H54 (cell line): ENCODE data around the gene SIK2.
"Not testable (repeated sequence)": the region's sequence is repeated elsewhere in the genome, so short reads cannot be mapped to it uniquely, and the experiment has no call there.

Experiments used
- DNase-seq: peaks from one replicate; pipeline ENCODE4 v3.0.0; 2011; ENCODE audit warnings: low spot score, mixed read lengths; ENCODE audit not compliant: insufficient read length
- FAIRE-seq: peaks from 3 replicates; lab custom pipeline; 2011; peaks lifted over from hg19 to GRCh38; lab: Jason Lieb, UNC
- POLR2A ChIP-seq: IDR thresholded peaks from 2 replicates; pipeline ENCODE4 v1.6.1; 2011; ENCODE audit warnings: low read depth, mild to moderate bottlenecking, low read length

Gene SIK2

DNA sequence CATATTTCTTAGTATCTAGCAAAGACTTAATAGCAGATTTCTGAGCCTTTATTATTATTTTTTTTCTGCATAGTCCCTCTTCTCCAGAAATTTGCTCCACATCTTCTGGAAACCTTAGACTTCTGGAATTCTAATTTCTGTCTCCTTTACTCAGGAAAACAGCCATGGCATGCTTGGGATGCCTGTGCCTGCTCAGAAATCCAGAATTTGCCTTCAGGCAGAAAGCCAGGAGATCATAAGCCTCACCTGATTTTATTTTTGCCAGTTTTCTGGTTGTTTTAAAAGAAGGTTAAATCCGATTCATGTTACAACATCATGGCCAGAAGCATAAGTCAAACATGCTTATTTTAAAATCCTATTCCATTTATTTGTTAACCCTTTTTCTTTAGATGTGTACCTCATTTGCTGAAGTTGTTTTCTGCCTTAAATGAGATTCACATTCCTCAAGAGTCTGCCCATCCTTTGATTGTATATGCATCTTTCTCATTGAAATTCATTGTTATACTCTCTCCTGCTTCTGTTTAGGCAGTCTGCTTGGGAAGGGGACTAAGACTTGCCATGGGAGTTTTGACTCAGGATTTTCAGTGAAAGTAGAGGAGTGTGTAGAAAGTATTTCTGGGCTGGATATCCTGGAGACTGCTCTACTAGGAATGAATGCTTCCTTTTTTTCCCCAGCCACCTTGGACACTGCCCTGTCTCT, 37.1 kb downstream of the SIK2 start:
- FAIRE-seq (no peak), DNase-seq (no peak)
- TF ChIP-seq POLR2A: no peak

DNA sequence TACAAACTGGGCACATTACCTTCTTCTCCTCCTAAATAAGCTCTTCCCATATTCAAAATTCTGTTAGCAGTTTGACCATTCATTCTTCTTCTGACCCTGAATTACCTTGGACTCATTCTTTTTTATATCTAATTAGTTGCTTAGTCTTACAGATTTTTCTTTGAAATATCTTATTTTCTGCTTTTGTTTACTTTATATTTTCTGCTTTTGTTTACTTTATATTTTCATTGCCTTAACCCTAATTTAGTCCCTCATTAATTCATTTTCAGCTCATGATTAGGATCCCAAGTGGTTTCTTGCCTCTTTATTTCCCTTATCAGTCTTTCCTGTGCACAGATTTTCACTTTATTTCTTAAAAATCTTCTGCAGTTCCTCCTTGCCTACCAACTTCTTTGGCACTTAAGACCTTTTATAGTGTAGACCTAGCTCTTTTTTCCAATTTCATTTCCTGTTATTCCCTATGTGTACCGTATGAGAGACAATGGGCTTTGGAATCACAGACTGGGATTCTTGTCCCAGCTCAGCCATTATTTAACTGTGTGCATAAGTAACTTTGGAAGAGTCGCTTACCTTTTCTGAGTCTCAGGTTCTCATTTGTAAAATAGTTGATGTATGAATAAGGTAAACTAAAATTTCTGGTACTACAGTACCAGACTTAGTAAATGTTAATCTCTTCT, 39.2 kb downstream of the SIK2 start:
- no peak for FAIRE-seq
- DNase-seq: no peak
- TF ChIP-seq POLR2A: no peak

DNA sequence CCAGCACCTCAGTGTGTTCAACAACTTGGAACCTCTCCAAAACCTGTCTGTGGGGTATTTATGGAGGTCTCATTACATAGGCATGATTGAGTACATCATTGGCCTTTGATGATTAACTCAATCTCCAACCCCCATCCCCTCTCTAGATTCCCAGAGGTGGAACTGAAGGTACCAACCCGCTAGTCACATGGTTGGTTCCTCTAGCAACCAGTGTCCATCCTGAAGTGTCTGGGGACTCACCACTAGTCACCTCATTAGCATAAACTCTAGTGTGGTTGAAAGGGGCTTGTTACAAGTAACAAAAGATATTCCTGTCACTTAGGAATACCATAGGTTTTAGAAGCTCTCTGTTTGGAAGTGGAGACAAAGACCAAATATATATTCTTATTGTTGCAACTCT, 40.3 kb downstream of the SIK2 start:
- no peak for TF ChIP-seq POLR2A
- no peak for DNase-seq
- FAIRE-seq: no peak

DNA sequence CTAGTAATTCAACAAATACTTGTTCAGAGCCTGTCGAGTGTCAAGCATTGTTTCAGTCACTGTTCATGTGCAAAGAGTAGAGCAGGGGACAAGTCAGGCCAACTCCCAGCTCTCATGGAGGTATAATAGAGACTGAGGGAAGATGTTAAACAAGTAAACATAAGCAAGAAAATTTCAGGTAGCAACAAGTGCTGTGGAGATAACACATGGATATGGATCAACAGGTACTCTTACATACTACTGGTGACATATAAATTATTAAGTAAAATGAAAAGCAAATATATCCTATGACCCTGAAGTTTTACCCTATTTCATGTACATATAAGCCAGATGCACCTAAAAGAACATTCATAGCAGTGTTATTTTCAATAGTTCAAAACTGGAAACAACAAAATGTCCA, 42.7 kb downstream of the SIK2 start:
- FAIRE-seq: no peak
- no peak for TF ChIP-seq POLR2A
- DNase-seq: no peak

DNA sequence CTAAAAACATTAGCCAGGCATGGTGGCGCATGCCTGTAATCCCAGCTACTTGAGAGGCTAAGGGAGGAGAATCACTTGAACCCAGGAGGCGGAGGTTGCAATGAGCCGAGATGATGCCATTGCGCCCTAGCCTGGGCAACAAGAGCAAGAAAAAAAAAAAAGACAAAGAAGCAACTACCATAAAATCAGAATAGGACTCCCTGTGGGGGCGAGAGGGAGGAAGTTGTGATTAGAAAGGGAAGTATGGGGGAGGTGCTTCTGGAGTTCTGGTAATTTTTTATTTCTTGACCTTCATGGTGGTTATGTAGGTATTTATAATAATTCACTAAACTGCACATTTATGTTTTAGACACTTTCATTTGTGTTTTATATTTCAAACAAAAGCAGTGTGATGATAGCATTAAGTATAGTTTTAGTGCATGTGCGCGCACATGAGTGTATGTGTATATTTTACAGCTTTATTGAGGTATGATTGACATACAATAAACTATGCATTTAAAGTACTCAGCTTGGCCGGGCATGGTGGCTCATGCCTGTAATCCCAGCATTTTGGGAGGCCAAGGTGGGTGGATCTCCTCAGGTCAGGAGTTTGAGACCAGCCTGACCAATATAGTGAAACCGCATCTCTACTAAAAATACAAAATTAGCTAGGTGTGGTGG, 43.5 kb downstream of the SIK2 start:
- FAIRE-seq (no peak), DNase-seq (no peak)
- TF ChIP-seq POLR2A: no peak

DNA sequence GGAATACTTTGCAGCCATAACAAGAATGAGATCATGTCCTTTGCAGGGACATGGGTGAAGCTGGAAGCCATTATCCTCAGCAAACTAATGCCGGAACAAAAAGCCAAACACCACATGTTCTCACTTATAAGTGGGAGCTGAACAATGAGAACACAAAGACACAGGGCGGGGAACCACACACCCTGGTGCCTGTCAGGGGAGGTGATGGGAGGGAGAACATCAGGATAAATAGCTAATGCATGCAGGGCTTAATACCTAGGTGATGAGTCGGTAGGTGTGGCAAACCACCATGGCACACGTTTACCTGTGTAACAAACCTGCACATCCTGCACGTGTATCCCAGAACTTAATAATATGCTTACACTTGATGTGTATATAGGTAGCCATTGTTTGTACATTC, 49.1 kb downstream of the SIK2 start:
- FAIRE-seq, DNase-seq: not testable (repeated sequence)

DNA sequence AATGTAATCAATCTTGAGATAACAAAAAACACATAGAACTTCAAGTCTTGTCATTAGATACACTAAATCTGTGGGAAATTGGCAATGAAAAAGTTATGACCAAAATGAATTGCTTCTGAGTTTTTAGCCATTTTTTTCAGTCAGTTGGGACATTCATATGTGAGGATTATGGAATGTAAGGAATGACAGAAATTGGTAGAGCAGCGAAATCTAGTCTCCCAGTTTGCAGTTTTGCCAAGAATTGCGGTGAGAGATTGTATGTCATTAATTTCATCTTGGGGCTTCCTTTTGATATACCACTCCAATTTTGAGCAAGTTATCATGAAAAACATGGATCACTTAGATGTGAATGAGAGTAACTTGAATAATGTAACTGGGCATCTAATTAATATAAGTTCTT, 49.9 kb downstream of the SIK2 start:
- TF ChIP-seq POLR2A: no peak
- DNase-seq (no peak), FAIRE-seq (no peak)

DNA sequence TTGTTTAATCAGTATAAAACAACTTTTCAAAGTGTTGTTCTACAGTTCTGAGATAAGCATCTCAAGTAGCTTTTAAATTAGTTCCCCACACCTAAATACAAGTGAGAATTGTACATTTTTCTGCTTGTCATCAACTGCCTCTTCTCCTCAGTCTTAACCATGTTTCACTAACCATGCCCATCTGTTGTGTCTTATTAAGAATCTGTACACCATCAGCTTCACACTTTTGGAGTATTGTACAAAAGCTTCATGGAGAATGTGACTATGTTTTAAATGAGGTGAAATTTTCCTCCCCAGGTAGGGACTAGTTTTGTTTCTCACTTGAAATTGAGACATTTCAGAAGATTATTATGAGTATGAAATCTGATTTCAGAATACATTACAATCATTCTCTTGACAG, 52.4 kb downstream of the SIK2 start:
- FAIRE-seq (no peak), DNase-seq (no peak)
- no peak for TF ChIP-seq POLR2A

DNA sequence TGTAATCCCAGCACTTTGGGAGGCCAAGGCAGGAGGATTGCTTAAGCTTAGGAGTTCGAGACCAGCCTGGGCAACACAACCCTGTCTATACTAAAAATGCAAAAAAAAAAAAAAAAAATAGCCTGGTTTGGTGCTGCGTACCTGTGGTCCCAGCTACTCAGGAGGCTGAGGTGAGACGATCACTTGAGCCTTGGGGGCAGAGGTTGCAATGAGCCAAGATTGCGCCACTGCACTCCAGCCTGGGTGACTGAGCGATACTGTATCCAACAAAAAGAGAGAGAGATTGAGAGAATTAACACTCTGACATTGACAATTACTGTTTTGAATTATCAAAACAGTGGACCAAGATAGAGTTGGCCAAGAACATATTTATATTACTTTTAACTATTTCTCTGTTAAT, 53.7 kb downstream of the SIK2 start:
- TF ChIP-seq POLR2A: no peak
- DNase-seq (no peak), FAIRE-seq (no peak)

DNA sequence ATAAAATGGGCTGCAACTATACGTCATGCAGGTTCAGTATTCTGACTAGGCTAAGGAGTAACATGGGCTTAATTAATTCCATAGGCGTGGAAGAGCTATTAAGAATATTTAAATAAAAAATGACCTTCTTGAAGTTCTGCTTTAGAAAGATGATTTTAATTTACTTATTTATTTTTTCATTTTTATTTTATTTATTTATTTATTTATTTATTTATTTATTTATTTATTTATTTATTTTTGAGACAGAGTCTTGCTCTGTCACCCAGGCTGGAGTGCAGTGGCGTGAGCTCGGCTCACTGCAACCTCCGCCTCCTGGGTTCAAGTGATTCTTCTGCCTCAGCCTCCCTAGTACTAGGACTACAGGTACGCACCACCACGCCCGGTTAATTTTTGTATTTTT, 55.7 kb downstream of the SIK2 start:
- not testable (repeated sequence) for DNase-seq, FAIRE-seq

DNA sequence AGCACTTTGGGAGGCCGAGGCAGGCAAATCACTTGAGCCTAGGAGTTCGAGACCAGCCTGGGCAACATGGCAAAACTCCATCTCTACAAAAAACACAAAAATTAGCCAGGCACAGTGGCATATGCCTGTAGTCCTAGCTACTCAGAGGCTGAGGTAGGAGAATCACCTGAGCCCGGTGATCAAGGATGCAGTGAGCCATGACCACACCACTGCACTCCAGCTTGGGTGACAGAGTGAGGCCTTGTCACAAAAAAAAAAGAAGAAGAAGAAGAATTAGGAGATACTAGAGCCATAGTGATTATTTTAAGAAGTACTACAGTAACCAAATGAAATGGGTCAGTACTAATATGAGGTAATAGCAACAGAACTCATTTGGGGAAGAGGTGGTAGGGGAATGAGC, 56.2 kb downstream of the SIK2 start:
- FAIRE-seq, DNase-seq: not testable (repeated sequence)

DNA sequence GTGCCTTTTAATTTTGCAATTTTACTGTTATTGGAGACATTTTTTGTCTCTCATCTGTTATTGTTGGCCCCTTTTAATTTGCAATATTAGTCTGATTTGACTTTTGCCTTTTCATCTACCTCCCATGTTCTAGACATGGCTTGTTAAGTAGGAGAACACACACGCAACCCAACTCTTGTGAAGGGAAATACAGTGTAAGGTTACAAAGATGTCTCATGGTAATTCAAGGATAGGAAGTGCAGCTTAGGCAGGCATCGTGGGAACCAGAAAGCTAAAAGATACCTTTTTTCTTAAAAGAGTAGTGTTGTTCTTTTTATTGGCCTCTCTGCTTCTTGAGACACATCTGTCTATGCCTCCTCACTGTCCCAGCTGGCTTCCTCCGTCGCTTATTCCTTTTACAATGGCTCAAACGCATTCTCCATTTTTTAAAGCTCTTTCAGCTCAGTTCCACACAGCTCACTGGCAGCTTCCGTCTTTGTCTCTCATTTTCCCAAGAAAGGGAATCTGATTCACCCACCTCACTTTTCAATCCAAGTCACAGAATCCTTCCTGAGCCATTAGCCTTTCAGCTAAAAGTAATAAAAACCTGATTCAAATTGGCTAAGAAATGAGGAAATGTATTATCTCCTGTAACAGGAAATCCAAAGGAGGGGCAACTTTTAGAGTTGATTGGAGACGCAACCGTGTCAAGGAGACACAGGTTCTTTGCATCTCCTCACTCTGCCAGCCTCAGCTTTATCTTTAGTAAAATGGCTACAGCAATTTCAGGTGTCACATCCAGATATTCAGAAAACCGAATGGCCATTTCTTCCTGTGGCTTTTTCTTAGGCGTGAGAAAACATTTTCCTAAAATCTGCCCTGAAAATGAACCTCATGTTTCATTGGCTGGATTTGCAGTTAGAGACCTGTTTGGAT, 57.2 kb downstream of the SIK2 start:
- no peak for TF ChIP-seq POLR2A
- FAIRE-seq (no peak), DNase-seq (no peak)

DNA sequence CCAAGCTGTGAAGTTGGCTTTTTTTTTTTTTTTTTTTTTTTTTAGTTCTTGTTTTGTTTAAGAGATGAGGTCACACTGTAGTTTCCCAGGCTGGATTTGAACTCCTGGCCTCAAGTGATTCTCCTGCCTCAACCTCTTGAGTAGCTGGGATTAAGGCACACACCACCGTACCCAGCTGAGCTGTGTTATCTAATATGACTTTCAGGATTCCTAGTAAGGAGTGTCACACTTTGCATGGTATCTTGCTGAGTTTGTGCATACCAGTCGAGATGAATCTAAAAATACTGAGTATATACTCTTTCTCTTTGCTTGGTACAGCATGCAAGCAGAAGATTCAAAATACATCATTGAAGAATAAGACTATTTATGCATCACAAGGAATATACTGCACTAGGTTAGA, 58.6 kb downstream of the SIK2 start:
- TF ChIP-seq POLR2A: no peak
- FAIRE-seq: no peak

DNA sequence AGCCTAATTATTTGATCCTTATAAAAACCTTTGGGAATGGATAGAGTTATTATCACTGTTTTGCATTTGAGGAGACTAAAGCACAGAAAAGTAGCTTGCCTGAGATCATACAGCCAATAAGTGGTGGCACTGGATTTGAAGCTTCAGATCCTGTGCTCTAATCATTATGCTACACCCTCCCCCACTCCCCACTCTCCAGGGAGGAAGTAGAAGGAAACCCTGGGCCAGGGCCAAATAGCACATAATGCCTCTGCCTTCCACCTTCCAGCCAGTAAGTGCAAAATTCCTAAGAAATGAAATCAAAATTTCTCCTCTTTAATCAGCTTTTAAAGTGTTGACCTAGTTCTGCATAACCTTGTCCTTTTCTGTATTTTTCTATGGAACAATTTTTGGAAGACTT, 61.6 kb downstream of the SIK2 start:
- DNase-seq (no peak), FAIRE-seq (no peak)
- TF ChIP-seq POLR2A: no peak

More for the DNA sequence above, 58.6 kb downstream of the SIK2 start:
- DNase-seq: no peak
